Mesendoderm (in vitro differentiated cells): ENCODE data around the gene RAB11B.

ENCODE experiments used
- DNase-seq: peaks from one replicate; pipeline ENCODE4 v3.0.0; 2013
- H2AK5ac ChIP-seq: 2 replicates; pipeline ENCODE4 v1.6.1; 2013; ENCODE audit warnings: low read length, inconsistent platforms
- H2BK120ac ChIP-seq: 2 replicates; pipeline ENCODE4 v1.6.1; 2013; ENCODE audit warnings: low read depth, mild to moderate bottlenecking, low read length, moderate library complexity, mixed read lengths
- H2BK15ac ChIP-seq: replicated peaks from 2 replicates; pipeline ENCODE4 v1.6.1; 2013; ENCODE audit warnings: low read depth, mild to moderate bottlenecking, moderate library complexity
- H2BK5ac ChIP-seq: 2 replicates; pipeline ENCODE4 v1.6.1; 2013; ENCODE audit warnings: low read length, inconsistent platforms
- H3K18ac ChIP-seq: 2 replicates; pipeline ENCODE4 v1.6.1; 2013; ENCODE audit warnings: mild to moderate bottlenecking, low read length, mixed read lengths
- H3K23ac ChIP-seq: one replicate; pipeline ENCODE4 v1.6.1; 2013; ENCODE audit warnings: low read length
- H3K27ac ChIP-seq: 2 replicates; pipeline ENCODE4 v1.5.1; 2013; ENCODE audit warnings: low read depth, mild to moderate bottlenecking, inconsistent platforms, low read length, moderate library complexity
- H3K27me3 ChIP-seq: 2 replicates; pipeline ENCODE4 v1.6.1; 2013; ENCODE audit warnings: low read length, control low read depth, mild to moderate bottlenecking, inconsistent platforms; ENCODE audit not compliant: insufficient read depth, poor library complexity
- H3K36me3 ChIP-seq: 2 replicates; pipeline ENCODE4 v1.6.1; 2013; ENCODE audit warnings: low read length, inconsistent platforms; ENCODE audit not compliant: control insufficient read depth, insufficient read depth
- H3K4ac ChIP-seq: one replicate; pipeline ENCODE4 v1.6.1; 2013; ENCODE audit warnings: low read depth, mild to moderate bottlenecking, low read length, moderate library complexity
- H3K4me1 ChIP-seq: 2 replicates; pipeline ENCODE4 v1.6.1; 2013; ENCODE audit warnings: low read depth, low read length, inconsistent platforms; ENCODE audit not compliant: control insufficient read depth
- H3K4me2 ChIP-seq: 2 replicates; pipeline ENCODE4 v1.6.1; 2013; ENCODE audit warnings: low read length
- H3K4me3 ChIP-seq: 2 replicates; pipeline ENCODE4 v1.5.1; 2013; ENCODE audit warnings: mild to moderate bottlenecking, low read length
- H3K56ac ChIP-seq: one replicate; pipeline ENCODE4 v1.6.1; 2013; ENCODE audit warnings: low read length
- H3K79me1 ChIP-seq: 2 replicates; pipeline ENCODE4 v1.6.1; 2013; ENCODE audit warnings: low read length, inconsistent platforms
- H3K79me2 ChIP-seq: 2 replicates; pipeline ENCODE4 v1.6.1; 2013; ENCODE audit warnings: mild to moderate bottlenecking, low read length; ENCODE audit not compliant: control insufficient read depth, insufficient read depth
- H3K9ac ChIP-seq: 2 replicates; pipeline ENCODE4 v1.6.1; 2013; ENCODE audit warnings: low read length, inconsistent platforms
- H4K5ac ChIP-seq: one replicate; pipeline ENCODE4 v1.6.1; 2013; ENCODE audit warnings: low read length
- H4K8ac ChIP-seq: one replicate; pipeline ENCODE4 v1.6.1; 2013; ENCODE audit warnings: low read depth, mild to moderate bottlenecking, control low read depth, low read length, moderate library complexity
- WGBS: extraction: QIAGEN DNeasy Blood & Tissue Kit; methylation state at CpG from one replicate; pipeline ENCODE4 v1.1.7; 2013; ENCODE audit warnings: low lambda C conversion rate, missing lambda C conversion rate; ENCODE audit not compliant: insufficient coverage; ENCODE audit errors: extremely low coverage; 5-methylcytosine and 5-hydroxymethylcytosine counted together

The RAB11B gene

GRCh38 chr19:8366961-8367326 is 23.2 kb upstream of the RAB11B start:
- no peak overlapping the region for H3K18ac ChIP-seq
- H3K36me3 ChIP-seq: no peaks in the 10 kb centered on the region
- peak overlapping the region; percentile 1 for H2AK5ac ChIP-seq
- H3K79me1 ChIP-seq: no peaks in the 10 kb centered on the region
- WGBS: no CpG with 5 or more reads among the region's 13 CpGs
- no peak overlapping the region for H3K27ac ChIP-seq
- H2BK5ac ChIP-seq: peak overlapping the region; percentile 2
- H3K79me2 ChIP-seq: no peaks in the 10 kb centered on the region
- H4K5ac ChIP-seq: no peak overlapping the region
- H3K56ac ChIP-seq: peak overlapping the region; percentile 66
- H3K23ac ChIP-seq: peak overlapping the region; percentile 20
- DNase-seq: no peak
- no peaks in the 10 kb centered on the region for H3K27me3 ChIP-seq
- H4K8ac ChIP-seq: no peak overlapping the region
- H3K9ac ChIP-seq: peak overlapping the region; percentile 35
- no peak overlapping the region for H3K4me2 ChIP-seq
- no peak overlapping the region for H2BK15ac ChIP-seq
- H2BK120ac ChIP-seq: no peak overlapping the region
- H3K4me3 ChIP-seq: no peak overlapping the region
- peaks cover 4% of the 10 kb centered on the region for H3K4me1 ChIP-seq
- no peak overlapping the region for H3K4ac ChIP-seq

- Histone ChIP-seq H4K5ac (no peak overlapping the region), H3K18ac (no peak overlapping the region), H2BK15ac (no peak overlapping the region), H4K8ac (no peak overlapping the region), H2BK5ac (peak overlapping the region; percentile 62), H3K9ac (peak overlapping the region; percentile 35), H3K4me1 (peaks cover 4% of the 10 kb centered on the region), H3K23ac (peak overlapping the region; percentile 20), H3K36me3 (no peaks in the 10 kb centered on the region), H3K27me3 (no peaks in the 10 kb centered on the region), H3K4ac (no peak overlapping the region), H2AK5ac (no peak overlapping the region), H3K56ac (peak overlapping the region; percentile 80), H3K27ac (no peak overlapping the region), H3K4me3 (no peak overlapping the region), H3K4me2 (no peak overlapping the region), H2BK120ac (no peak overlapping the region), H3K79me2 (no peaks in the 10 kb centered on the region), H3K79me1 (no peaks in the 10 kb centered on the region)
- WGBS: no CpG with 5 or more reads among the region's 23 CpGs
- peak; percentile 85 for DNase-seq
Observed at GRCh38 chr19:8367327-8368001, 22.7 kb upstream of the RAB11B start.

DNA sequence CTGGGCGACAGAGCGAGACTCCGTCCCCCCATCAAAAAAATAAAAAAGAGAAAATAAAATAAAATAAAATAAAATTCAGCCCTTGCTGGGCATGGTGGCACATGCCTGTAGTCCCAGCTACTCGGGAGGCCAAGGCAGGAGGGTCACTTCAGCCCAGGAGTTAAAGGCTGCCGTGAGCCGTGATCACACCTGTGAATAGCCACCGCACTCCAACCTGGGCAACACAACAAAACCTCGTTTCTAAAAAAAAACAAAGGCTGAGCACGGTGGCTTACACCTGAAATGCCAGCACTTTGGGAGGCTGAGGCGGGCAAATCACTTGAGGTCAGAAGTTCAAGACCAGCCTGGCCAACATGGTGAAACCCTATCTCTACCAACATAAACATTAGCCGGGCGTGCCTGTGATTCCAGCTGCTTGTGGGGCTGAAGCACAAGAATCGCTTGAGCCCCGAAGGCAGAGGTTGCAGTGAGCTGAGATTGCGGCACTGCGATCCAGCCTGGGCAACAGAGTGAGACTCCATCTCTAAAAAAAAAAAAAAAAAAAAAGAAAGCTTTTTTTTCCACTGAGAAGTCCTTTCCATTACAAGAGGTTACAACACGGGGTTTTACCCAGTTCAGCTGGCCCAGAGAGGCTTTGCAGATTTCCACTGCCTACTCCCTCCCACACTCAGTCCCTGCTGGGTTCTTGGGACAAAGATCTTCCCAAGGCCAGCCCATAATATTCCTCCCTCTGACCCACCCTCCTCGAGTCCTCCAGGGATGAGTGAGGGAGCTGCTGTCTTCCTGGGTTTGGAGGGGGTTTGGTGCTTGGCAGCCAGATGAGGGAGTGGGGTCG is 19.8 kb upstream of the RAB11B start:
- no peak overlapping the region for H3K23ac ChIP-seq
- no peak overlapping the region for H2BK15ac ChIP-seq
- no peak overlapping the region for H4K5ac ChIP-seq
- H2BK5ac ChIP-seq: no peak overlapping the region
- no peak overlapping the region for H3K4ac ChIP-seq
- no peak overlapping the region for H3K27ac ChIP-seq
- no peak overlapping the region for H3K4me2 ChIP-seq
- WGBS: no CpG with 5 or more reads among the region's 19 CpGs
- H3K27me3 ChIP-seq: no peaks in the 10 kb centered on the region
- H2BK120ac ChIP-seq: no peak overlapping the region
- no peak overlapping the region for H3K4me3 ChIP-seq
- no peak overlapping the region for H3K9ac ChIP-seq
- H3K79me1 ChIP-seq: no peaks in the 10 kb centered on the region
- H3K56ac ChIP-seq: no peak overlapping the region
- H3K18ac ChIP-seq: no peak overlapping the region
- no peak overlapping the region for H2AK5ac ChIP-seq
- no peak overlapping the region for H4K8ac ChIP-seq
- no peak for DNase-seq
- H3K36me3 ChIP-seq: no peaks in the 10 kb centered on the region
- peaks cover 4% of the 10 kb centered on the region for H3K4me1 ChIP-seq
- H3K79me2 ChIP-seq: no peaks in the 10 kb centered on the region

GRCh38 chr19:8371011-8371804 is 19.0 kb upstream of the RAB11B start:
- Histone ChIP-seq H2BK15ac (no peak overlapping the region), H2BK120ac (no peak overlapping the region), H2AK5ac (no peak overlapping the region), H3K4me3 (no peak overlapping the region), H3K27me3 (no peaks in the 10 kb centered on the region), H3K4me2 (no peak overlapping the region), H3K18ac (no peak overlapping the region), H3K27ac (no peak overlapping the region), H3K79me2 (no peaks in the 10 kb centered on the region), H4K8ac (no peak overlapping the region), H3K4ac (no peak overlapping the region), H3K79me1 (no peaks in the 10 kb centered on the region), H3K56ac (no peak overlapping the region), H3K23ac (no peak overlapping the region), H2BK5ac (no peak overlapping the region), H3K36me3 (no peaks in the 10 kb centered on the region), H3K4me1 (peaks cover 4% of the 10 kb centered on the region), H4K5ac (no peak overlapping the region), H3K9ac (no peak overlapping the region)
- no CpG with 5 or more reads among the region's 28 CpGs for WGBS
- DNase-seq: no peak

GRCh38 chr19:8373867-8374813 is 16.0 kb upstream of the RAB11B start:
- H4K5ac ChIP-seq: no peak overlapping the region
- no peak overlapping the region for H2BK120ac ChIP-seq
- H3K56ac ChIP-seq: no peak overlapping the region
- H2BK15ac ChIP-seq: no peak overlapping the region
- no peaks in the 10 kb centered on the region for H3K79me1 ChIP-seq
- H3K79me2 ChIP-seq: no peaks in the 10 kb centered on the region
- H3K27me3 ChIP-seq: no peaks in the 10 kb centered on the region
- H3K27ac ChIP-seq: no peak overlapping the region
- no peak overlapping the region for H3K4me2 ChIP-seq
- H3K4me3 ChIP-seq: no peak overlapping the region
- no peak overlapping the region for H4K8ac ChIP-seq
- WGBS: no CpG with 5 or more reads among the region's 26 CpGs
- H3K9ac ChIP-seq: no peak overlapping the region
- no peak overlapping the region for H3K18ac ChIP-seq
- no peaks in the 10 kb centered on the region for H3K4me1 ChIP-seq
- H3K23ac ChIP-seq: no peak overlapping the region
- H2AK5ac ChIP-seq: no peak overlapping the region
- H3K4ac ChIP-seq: no peak overlapping the region
- no peaks in the 10 kb centered on the region for H3K36me3 ChIP-seq
- no peak for DNase-seq
- H2BK5ac ChIP-seq: no peak overlapping the region
